ENCODE results near the gene ACAD8. TPM values are rescaled to one million over a fixed set of nuclear protein-coding genes. Genes with fewer than 3 reads are reported as not detected.
"Not testable (repeated sequence)": the region's sequence is repeated elsewhere in the genome, so short reads cannot be mapped to it uniquely, and the experiment has no call there.

The ACAD8 gene
- total RNA-seq, 1 donor = 19.4 TPM

GRCh38 chr11:134284349-134284748 is 31.0 kb downstream of the ACAD8 start:
- DNase-seq (ENCODE audit: low read depth in 2 of 3, low spot score in 2 of 3) = not testable (repeated sequence)

DNA sequence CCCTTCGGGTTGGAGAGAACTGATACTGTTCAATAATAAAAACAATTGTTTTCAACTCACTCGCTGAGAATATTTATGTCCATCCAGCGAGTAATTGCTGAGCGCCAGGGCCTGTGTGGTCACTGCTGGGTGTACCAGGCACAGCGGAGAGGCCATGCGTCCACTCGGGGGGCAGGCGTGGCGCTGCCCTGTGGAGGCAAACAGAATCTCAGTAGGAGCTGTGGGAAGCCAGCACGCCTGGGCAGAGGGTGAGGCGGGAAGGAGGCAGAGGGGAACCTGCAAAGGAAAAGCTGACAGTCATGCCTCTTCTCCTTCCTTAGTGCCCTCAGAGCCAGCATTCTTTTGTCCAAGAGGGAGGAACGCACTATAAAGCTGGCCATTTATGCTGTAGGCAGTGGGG is 34.2 kb downstream of the ACAD8 start:
- DNase-seq (ENCODE audit: low read depth in 2 of 3, low spot score in 2 of 3) = no peak

DNA sequence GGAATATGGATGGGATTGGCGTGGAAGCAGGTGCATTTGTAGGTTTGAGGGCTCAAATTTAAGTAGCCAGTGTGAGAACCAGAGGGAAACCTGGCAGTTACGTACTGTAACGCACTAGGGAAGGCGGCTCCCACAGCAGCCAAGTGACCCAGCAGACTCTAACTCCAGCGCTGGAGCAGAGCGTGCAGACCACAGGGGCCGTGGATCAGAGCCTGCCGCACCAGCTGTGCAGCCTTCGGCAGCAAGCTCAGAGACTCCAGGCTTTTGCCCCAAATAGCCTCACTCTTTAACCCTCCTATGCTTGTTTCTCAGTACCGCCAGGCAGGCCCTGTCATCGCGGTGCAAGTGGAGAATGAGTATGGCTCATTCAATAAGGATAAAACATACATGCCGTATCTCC is 35.1 kb downstream of the ACAD8 start:
- DNase-seq (ENCODE audit: low read depth in 2 of 3, low spot score in 2 of 3) = no peak

GRCh38 chr11:134289167-134289566 is 35.8 kb downstream of the ACAD8 start:
- DNase-seq (ENCODE audit: low read depth in 2 of 3, low spot score in 2 of 3) = no peak

DNA sequence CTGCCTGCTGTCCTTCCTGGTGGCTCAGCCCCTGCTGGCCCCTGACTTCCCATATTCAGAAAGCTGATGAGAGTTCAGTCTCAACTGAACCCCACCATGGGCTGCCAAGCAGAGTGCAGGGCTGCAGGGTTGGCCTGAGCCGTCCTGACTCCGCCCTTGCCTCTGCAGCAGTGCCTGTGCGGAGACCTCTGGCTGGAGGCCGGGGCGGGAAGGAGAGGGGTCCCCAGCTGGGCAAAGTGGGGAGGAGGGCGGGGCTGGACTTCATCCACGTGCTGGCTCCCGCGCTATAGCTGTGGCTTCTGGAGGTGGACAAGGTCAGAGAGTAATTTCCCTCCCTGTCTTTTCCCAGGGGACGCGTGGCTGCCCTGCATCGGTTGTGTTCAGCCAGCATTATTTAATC is 36.4 kb downstream of the ACAD8 start:
- no peak for DNase-seq (ENCODE audit: low read depth in 2 of 3, low spot score in 2 of 3)

DNA sequence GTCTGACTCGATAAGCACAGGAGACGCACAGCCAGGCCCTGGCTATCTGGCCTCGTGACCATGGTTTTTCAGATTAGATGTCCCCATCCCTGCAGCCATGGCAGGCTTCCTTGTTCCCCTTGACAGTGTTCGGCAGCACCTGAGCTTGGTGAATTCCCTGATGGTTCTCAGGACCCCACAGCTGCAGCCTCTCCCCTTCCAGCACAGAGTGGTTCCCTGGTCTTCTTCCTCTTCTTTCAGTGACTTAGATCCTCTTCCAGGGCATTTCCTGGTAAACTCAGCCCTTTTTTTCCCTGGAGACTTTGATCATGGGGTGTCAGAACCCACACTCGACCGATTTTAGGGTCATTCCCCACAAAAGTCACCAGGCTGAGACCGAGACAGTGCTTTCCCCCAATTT is 37.3 kb downstream of the ACAD8 start:
- DNase-seq (ENCODE audit: low read depth in 2 of 3, low spot score in 2 of 3) = no peak

DNA sequence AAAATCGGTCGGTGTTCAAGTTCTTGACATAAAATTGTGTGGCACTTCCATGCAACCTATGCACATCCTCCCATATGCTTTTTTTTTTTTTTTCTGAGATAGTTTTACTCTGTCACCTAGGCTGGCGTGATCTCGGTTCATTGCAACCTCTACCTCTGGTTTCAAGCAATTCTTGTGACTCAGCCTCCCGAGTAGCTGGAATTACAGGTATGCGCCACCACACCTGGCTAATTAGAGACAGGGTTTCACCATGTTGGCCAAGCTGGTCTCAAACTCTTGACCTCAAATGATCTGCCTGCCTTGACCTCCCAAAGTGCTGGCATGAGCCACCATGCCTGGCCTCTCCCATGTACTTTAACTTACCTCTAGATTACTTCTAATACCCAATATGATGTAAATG is 37.8 kb downstream of the ACAD8 start:
- no peak for DNase-seq (ENCODE audit: low read depth in 2 of 3, low spot score in 2 of 3)

DNA sequence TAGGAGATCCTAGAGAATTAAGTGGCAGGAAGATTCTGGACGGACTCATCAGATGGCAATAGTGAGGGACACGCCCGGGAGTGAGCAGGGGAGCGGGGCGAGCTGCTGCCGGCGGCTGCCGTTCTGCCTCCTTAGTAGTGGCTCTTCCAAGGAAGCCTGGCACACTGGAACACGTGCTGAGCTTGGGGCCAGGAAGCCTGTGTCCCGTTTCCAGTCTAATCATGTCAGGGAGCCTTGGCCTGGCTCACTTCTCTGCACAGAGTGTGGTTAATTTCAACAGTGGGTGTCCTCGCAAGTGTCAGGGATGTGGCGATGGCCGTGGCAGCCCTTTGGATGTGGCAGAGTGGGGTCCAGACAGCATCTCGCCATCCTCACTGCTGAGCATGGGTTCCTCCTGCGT is 39.3 kb downstream of the ACAD8 start:
- no peak for DNase-seq (ENCODE audit: low read depth in 2 of 3, low spot score in 2 of 3)

DNA sequence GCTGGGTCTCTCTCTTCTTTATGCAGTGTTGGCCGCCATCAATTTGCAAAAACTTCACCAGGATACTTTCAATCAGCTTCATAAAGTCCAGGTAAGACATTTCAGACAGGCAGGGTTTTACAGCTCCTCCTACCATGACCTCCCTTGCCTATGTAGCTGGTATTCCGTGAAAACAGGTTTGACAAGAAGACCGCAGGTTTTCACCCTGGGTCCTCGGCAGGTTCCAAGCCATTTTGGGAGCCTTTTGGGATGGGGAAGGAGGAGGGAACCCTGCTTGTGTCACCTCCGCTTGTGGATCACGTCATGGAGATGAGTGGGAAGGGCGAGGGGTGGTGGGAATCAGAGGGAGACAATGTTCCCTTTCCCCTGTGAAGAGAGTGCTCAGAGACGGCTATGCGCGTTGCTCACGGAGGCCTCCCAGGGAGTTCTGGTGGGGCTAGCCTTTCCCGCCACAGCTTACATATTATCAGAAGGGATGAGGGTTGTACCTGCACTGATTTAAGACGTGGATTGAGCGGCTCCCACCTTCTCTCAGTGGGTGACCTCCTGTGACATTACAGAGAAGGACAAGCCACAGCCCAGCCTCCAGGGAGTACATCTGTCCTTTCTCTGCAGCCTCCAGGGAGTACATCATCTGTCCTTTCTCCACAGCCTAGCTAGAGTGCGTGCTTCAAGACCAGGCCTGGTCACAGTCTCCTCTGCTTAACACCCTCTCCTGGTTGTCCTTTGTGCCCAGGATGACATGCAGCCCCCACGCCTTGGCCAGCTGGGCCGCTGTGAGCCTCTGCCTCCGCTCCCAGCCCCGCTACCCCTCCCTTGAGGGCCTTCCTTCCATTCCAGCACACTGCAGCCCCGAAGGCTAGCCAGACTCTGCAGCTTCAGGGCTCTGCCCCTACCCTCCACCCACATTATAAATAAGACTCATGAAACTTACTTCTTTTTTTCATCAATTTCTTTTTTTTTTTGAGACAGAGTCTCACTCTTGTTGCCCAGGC is 40.0 kb downstream of the ACAD8 start:
- DNase-seq (ENCODE audit: low read depth in 2 of 3, low spot score in 2 of 3) = no peak

DNA sequence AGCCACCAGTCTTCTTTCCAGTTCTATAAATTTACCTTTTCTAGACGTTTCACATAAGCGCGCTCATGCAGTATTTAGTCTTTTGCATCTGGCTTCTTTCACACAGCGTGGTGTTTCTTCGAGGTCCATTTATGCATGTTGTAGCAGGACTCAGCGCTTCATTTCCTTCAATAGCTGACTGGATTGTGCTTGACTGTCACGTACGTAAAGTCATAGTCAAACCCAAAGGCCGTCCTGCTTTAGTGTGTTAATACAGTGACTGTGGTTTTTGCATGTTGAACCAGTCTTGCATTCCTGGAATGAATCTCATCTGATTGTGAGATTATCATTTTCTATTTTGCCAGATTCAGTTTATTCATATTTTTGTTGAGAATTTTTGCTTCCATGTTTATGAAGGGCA is 41.3 kb downstream of the ACAD8 start:
- DNase-seq (ENCODE audit: low read depth in 2 of 3, low spot score in 2 of 3) = no peak

GRCh38 chr11:134312223-134312622 is 58.9 kb downstream of the ACAD8 start:
- no peak for DNase-seq (ENCODE audit: low read depth in 2 of 3, low spot score in 2 of 3)

DNA sequence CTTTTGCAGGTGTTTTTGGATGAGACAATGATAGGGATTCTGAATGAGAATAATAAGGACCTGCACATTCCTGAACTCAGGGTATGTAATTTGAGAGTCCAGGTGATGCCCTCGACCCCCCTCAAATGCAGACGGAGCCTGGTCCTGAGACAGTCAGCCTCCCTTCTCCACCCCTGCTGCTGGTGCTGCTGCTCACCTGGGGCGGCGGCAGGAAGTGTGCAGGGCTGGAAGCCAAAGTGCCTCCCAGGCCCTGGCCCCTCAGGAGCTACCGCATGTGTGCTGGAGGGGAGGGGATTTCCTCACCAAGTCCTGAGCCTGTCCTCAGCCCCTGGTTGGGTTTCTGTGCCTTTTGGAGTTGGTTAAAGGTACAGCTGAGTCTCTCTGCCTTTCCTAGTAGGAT is 59.4 kb downstream of the ACAD8 start:
- DNase-seq (ENCODE audit: low read depth in 2 of 3, low spot score in 2 of 3) = no peak

- DNase-seq (ENCODE audit: low read depth in 2 of 3, low spot score in 2 of 3) = no peak
Observed at GRCh38 chr11:134313379-134313778, 60.0 kb downstream of the ACAD8 start.

GRCh38 chr11:134313821-134314607 is 60.6 kb downstream of the ACAD8 start:
- DNase-seq (ENCODE audit: low read depth in 2 of 3, low spot score in 2 of 3) = no peak

Other genes with a start within 250 kb of the ACAD8 start
- gene JAM3, start 184.5 kb upstream of the ACAD8 start, total RNA-seq = 11.8 TPM
- gene NCAPD3, start 29.6 kb upstream of the ACAD8 start, total RNA-seq = 24.0 TPM
- 42.0 TPM for gene VPS26B, start 28.9 kb upstream of the ACAD8 start, total RNA-seq
- 37.4 TPM for gene THYN1, start 216 bp upstream of the ACAD8 start, total RNA-seq
- gene GLB1L3, start 22.8 kb downstream of the ACAD8 start, total RNA-seq = under 0.01 TPM
- 1.3 TPM for gene GLB1L2, start 78.4 kb downstream of the ACAD8 start, total RNA-seq
- under 0.01 TPM for gene B3GAT1, start 158.7 kb downstream of the ACAD8 start, total RNA-seq